HepG2 (cell line): ENCODE measurements around the gene ZNF446. TPM values are rescaled to one million over a fixed set of nuclear protein-coding genes. Genes with fewer than 3 reads are reported as not detected.

Experiments used
- ASH2L ChIP-seq: fragments of 300-600, 200-600 bp; sonication (generic); IDR thresholded peaks from 2 replicates; pipeline ENCODE4 v1.7.0; 2017; ENCODE audit warnings: low read depth, mild to moderate bottlenecking, moderate library complexity, mixed read lengths, low read length; ENCODE audit not compliant: insufficient read length
- E2F5 ChIP-seq: sonication (generic); formaldehyde crosslinking; conservative IDR thresholded peaks from 2 replicates; pipeline ENCODE4 v1.4.0; 2020; ENCODE audit warnings: missing genetic modification reagents
- FOXA3 ChIP-seq: IDR thresholded peaks from 2 replicates; pipeline ENCODE4 v1.6.1; 2016; ENCODE audit warnings: missing genetic modification reagents, missing compliant biosample characterization
- FOXC1 ChIP-seq: sonication (generic); formaldehyde crosslinking; IDR thresholded peaks from 2 replicates; pipeline ENCODE4 v1.8.0; 2022; ENCODE audit warnings: mild to moderate bottlenecking, missing genetic modification reagents, borderline replicate concordance
- HNRNPH1 ChIP-seq: fragments of 200-400 bp; formaldehyde crosslinking; optimal IDR thresholded peaks from 2 replicates; pipeline ENCODE3; 2017; ENCODE audit warnings: mild to moderate bottlenecking, low read depth, low read length
- LCORL ChIP-seq, 2 experiments: fragments of 450-650 bp in 1 of 2; sonication (generic) in 1 of 2; formaldehyde crosslinking in 1 of 2; IDR thresholded peaks; 2 replicates each; pipeline versions ENCODE4 v1.5.0 to v1.6.1; 2017 to 2020; ENCODE audit warnings: antibody characterized with exemption in 1 of 2, missing genetic modification reagents in 1 of 2
- MYPOP ChIP-seq: sonication (generic); formaldehyde crosslinking; IDR thresholded peaks from 2 replicates; pipeline ENCODE4 v1.8.1; 2023; ENCODE audit warnings: mild to moderate bottlenecking, moderate library complexity, missing genetic modification reagents
- NR2F1 ChIP-seq, 2 experiments: fragments of 450-650 bp in 1 of 2; formaldehyde crosslinking in 1 of 2; IDR thresholded peaks; 2 replicates each; pipeline versions ENCODE4 v1.5.0 to v1.6.1; 2016 to 2020; ENCODE audit warnings: mild to moderate bottlenecking in 1 of 2, missing compliant biosample characterization in 1 of 2, missing genetic modification reagents in 1 of 2, moderate library complexity in 1 of 2
- PHF8 ChIP-seq: sonication (generic); formaldehyde crosslinking; IDR thresholded peaks from 2 replicates; pipeline ENCODE4 v1.5.0; 2020; ENCODE audit warnings: missing genetic modification reagents
- RARG ChIP-seq: sonication (generic); formaldehyde crosslinking; IDR thresholded peaks from 2 replicates; pipeline ENCODE4 v1.4.0; 2020; ENCODE audit warnings: low read depth, mild to moderate bottlenecking, missing genetic modification reagents
- SP2 ChIP-seq: sonication (generic); formaldehyde crosslinking; IDR thresholded peaks from 2 replicates; pipeline ENCODE4 v1.5.1; 2020; ENCODE audit warnings: mild to moderate bottlenecking, missing genetic modification reagents
- ZBTB42 ChIP-seq: sonication (generic); formaldehyde crosslinking; IDR thresholded peaks from 2 replicates; pipeline ENCODE4 v1.5.0; 2020; ENCODE audit warnings: mild to moderate bottlenecking, missing genetic modification reagents
- ZNF264 ChIP-seq: sonication (generic); formaldehyde crosslinking; IDR thresholded peaks from 2 replicates; pipeline ENCODE4 v1.4.0; 2020; ENCODE audit warnings: missing genetic modification reagents
- ZNF451 ChIP-seq: sonication (generic); formaldehyde crosslinking; IDR thresholded peaks from 2 replicates; pipeline ENCODE4 v1.5.0; 2020; ENCODE audit warnings: mild to moderate bottlenecking, missing genetic modification reagents
- ZNF589 ChIP-seq: sonication (generic); formaldehyde crosslinking; conservative IDR thresholded peaks from 2 replicates; pipeline ENCODE4 v1.8.0; 2022; ENCODE audit warnings: mild to moderate bottlenecking, moderate library complexity, missing genetic modification reagents
- ZNF652 ChIP-seq: IDR thresholded peaks from 2 replicates; pipeline ENCODE4 v1.6.1; 2016; ENCODE audit warnings: low read depth, borderline replicate concordance
- ZNF710 ChIP-seq: sonication (generic); formaldehyde crosslinking; IDR thresholded peaks from 2 replicates; pipeline ENCODE4 v1.5.0; 2020; ENCODE audit warnings: mild to moderate bottlenecking, missing genetic modification reagents, borderline replicate concordance
- polyA plus RNA-seq, 8 experiments: library from polyadenylated mRNA; depleted of rRNA in 3 of 8; stranded (reverse) in 7 of 8; unstranded in 1 of 8; fragments of >200 nt; fragmentation: Illumina TruSeq in 4 of 8; extraction: Trizol in 4 of 8; gene quantifications; 2 replicates each; pipeline versions ENCODE4 v1.2.1 to v1.2.3, GENCODE V29; 2011 to 2016; ENCODE audit warnings: low read depth in 4 of 8, missing spikeins in 1 of 8, mixed read lengths in 1 of 8; ENCODE audit not compliant: insufficient read depth in 1 of 8
- total RNA-seq, 5 experiments: library from RNA; depleted of rRNA; stranded (reverse); fragments of >200 nt; fragmentation: Illumina TruSeq; extraction: Trizol; gene quantifications; 2 replicates each; pipeline ENCODE4 v1.2.3, GENCODE V29; 2016; ENCODE audit warnings: low read depth in 1 of 5
- TF ChIP-seq, protein P1 (sequence below): sonication (generic); formaldehyde crosslinking; IDR thresholded peaks from 2 replicates; pipeline ENCODE4 v1.4.0; 2020; ENCODE audit warnings: missing genetic modification reagents

ZNF446 gene
- total and polyA plus RNA-seq, 2 of the 13 experiments (the other 11 are each of a cell fraction or from before 2014, with no cell fraction given) = 3.0 to 3.6 TPM

- 0 out of 2 replicates have a peak, but pooled peaks have one; percentile 68 for TF ChIP-seq ZNF451 (CRISPR knock-in tag)
- no peak for TF ChIP-seq HNRNPH1
- TF ChIP-seq, protein P1, sequence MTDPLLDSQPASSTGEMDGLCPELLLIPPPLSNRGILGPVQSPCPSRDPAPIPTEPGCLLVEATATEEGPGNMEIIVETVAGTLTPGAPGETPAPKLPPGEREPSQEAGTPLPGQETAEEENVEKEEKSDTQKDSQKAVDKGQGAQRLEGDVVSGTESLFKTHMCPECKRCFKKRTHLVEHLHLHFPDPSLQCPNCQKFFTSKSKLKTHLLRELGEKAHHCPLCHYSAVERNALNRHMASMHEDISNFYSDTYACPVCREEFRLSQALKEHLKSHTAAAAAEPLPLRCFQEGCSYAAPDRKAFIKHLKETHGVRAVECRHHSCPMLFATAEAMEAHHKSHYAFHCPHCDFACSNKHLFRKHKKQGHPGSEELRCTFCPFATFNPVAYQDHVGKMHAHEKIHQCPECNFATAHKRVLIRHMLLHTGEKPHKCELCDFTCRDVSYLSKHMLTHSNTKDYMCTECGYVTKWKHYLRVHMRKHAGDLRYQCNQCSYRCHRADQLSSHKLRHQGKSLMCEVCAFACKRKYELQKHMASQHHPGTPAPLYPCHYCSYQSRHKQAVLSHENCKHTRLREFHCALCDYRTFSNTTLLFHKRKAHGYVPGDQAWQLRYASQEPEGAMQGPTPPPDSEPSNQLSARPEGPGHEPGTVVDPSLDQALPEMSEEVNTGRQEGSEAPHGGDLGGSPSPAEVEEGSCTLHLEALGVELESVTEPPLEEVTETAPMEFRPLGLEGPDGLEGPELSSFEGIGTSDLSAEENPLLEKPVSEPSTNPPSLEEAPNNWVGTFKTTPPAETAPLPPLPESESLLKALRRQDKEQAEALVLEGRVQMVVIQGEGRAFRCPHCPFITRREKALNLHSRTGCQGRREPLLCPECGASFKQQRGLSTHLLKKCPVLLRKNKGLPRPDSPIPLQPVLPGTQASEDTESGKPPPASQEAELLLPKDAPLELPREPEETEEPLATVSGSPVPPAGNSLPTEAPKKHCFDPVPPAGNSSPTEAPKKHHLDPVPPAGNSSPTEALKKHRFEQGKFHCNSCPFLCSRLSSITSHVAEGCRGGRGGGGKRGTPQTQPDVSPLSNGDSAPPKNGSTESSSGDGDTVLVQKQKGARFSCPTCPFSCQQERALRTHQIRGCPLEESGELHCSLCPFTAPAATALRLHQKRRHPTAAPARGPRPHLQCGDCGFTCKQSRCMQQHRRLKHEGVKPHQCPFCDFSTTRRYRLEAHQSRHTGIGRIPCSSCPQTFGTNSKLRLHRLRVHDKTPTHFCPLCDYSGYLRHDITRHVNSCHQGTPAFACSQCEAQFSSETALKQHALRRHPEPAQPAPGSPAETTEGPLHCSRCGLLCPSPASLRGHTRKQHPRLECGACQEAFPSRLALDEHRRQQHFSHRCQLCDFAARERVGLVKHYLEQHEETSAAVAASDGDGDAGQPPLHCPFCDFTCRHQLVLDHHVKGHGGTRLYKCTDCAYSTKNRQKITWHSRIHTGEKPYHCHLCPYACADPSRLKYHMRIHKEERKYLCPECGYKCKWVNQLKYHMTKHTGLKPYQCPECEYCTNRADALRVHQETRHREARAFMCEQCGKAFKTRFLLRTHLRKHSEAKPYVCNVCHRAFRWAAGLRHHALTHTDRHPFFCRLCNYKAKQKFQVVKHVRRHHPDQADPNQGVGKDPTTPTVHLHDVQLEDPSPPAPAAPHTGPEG (CRISPR knock-in tag) = peak; percentile 66
- TF ChIP-seq ZNF652 (CRISPR knock-in tag) = peak; percentile 28; the same call in 1 of the 2 replicates
- TF ChIP-seq ZBTB42 (CRISPR knock-in tag) = peak; percentile 58; the same call in 1 of the 2 replicates
- TF ChIP-seq FOXC1 (CRISPR knock-in tag) = peak; percentile 98
- TF ChIP-seq SP2 (CRISPR knock-in tag) = peak; percentile 74
- peak; percentile 98 for TF ChIP-seq PHF8
- peak; percentile 85; the same call in 1 of the 2 replicates for TF ChIP-seq MYPOP (CRISPR knock-in tag)
- TF ChIP-seq ZNF710 = peak; percentile 86
- TF ChIP-seq ZNF589 (CRISPR knock-in tag) = peak; percentile 93
- peak; percentile 92 for TF ChIP-seq ASH2L
- peak; percentile 58 for TF ChIP-seq E2F5 (CRISPR knock-in tag)
- peak; percentile 87 for TF ChIP-seq RARG
- no peak for TF ChIP-seq LCORL (IDR thresholded peaks at IDR 0.05)
- TF ChIP-seq LCORL (CRISPR knock-in tag; IDR thresholded peaks at IDR 0.05) = peak; percentile 91
- peak; percentile 77 for TF ChIP-seq FOXA3 (CRISPR knock-in tag)
- TF ChIP-seq ZNF264 (CRISPR knock-in tag) = peak; percentile 69; the same call in 1 of the 2 replicates
- TF ChIP-seq NR2F1 (CRISPR knock-in tag; IDR thresholded peaks at IDR 0.05) = 0 out of 4 replicates have a peak, but pooled peaks have one; percentile 3 to 52
Measured at GRCh38 chr19:58519355-58520256, 43.5 kb downstream of the ZNF446 start, which contains the start of gene ZBTB45 (continued).
